Ovary (tissue), 9 donors: ENCODE data around the gene TTC29. TPM values are rescaled to one million over a fixed set of nuclear protein-coding genes. Genes with fewer than 3 reads are reported as not detected.

ENCODE experiments used
- DNase-seq, 5 donors: peaks; one replicate each; pipeline ENCODE4 v3.0.0-alpha.2; 2019 to 2020
- H3K27ac ChIP-seq, 2 donors: fragments of 200-600 bp; one replicate each; pipeline versions ENCODE4 v1.5.1 to v1.8.0; 2019 to 2022
- H3K27me3 ChIP-seq: fragments of 200-600 bp; one replicate; pipeline ENCODE4 v1.8.0; 2022
- H3K36me3 ChIP-seq: fragments of 200-600 bp; sonication (generic); one replicate; pipeline ENCODE4 v1.5.1; 2019
- H3K4me1 ChIP-seq: one replicate; pipeline ENCODE4 v1.8.1; 2013; ENCODE audit warnings: mild to moderate bottlenecking, moderate library complexity; ENCODE audit not compliant: insufficient read depth
- H3K4me3 ChIP-seq: fragments of 200-600 bp; sonication (generic); one replicate; pipeline ENCODE4 v1.5.1; 2017
- H3K9me3 ChIP-seq, 2 donors: fragments of 200-600 bp in 1 of 2; sonication (generic) in 1 of 2; one replicate each; pipeline versions ENCODE4 v1.5.1 to v1.8.1; 2013 to 2019; ENCODE audit warnings: mild to moderate bottlenecking in 1 of 2, moderate library complexity in 1 of 2
- CTCF ChIP-seq, 3 donors: fragments of 450-650 bp in 2 of 3; fragments of 200-600 bp in 1 of 3; IDR thresholded peaks; one replicate each; pipeline versions ENCODE4 v1.5.1 to v1.8.0; 2016 to 2022; ENCODE audit warnings: antibody characterized with exemption in 3 of 3, mild to moderate bottlenecking in 1 of 3
- EP300 ChIP-seq: sonication (generic); formaldehyde crosslinking; IDR thresholded peaks from one replicate; pipeline ENCODE4 v1.6.1; 2017; ENCODE audit warnings: antibody characterized with exemption
- POLR2A ChIP-seq: fragments of 450-650 bp; IDR thresholded peaks from one replicate; pipeline ENCODE4 v1.6.1; 2017; ENCODE audit warnings: antibody characterized with exemption, mild to moderate bottlenecking, moderate library complexity
- whole genome bisulfite sequencing, 3 donors: extraction: QIAGEN DNeasy Blood & Tissue Kit in 1 of 3; methylation state at CpG; one replicate each; pipeline versions ENCODE4 v1.1.5 to v1.1.7; 2013 to 2017; 5-methylcytosine and 5-hydroxymethylcytosine counted together
- intact Hi-C, 4 donors: fragments of 100-400 bp; cut with DNase I; formaldehyde crosslinking; loops; one replicate each; pipeline versions ENCODE4 v1.11.0 to v1.15.1; 2022 to 2023
- polyA plus RNA-seq, 2 donors: library from polyadenylated mRNA; stranded (reverse); fragments of 200-250 nt in 1 of 2; fragments of 350-450 nt in 1 of 2; fragmentation: Illumina TruSeq in 1 of 2; extraction: RNeasy Lipid Tissue Mini Kit (QIAGEN cat#74804) in 1 of 2; gene quantifications; one replicate each; pipeline ENCODE4 v1.2.3, GENCODE V29; 2013 to 2014
- total RNA-seq, 7 donors: library from RNA; depleted of rRNA in 2 of 7; stranded (reverse); fragments of >200 nt in 2 of 7; fragmentation: NEBNext Ultra II Directional in 3 of 7; extraction: Animal tissue kit (Norgen Biotek cat#: 25700) in 3 of 7; gene quantifications; one replicate each; pipeline versions ENCODE4 v1.1.0 to v1.2.4, GENCODE V29; 2016 to 2023
- donor health status: DM: no; HTN: no; CAD: no; lungs with moderate emphysema.
- donor health status: DM: no; HTN: no; CAD: no.
- donor health status: Bipolar disorder and iron deficiency.
- donor health status: DM: yes; HTN: yes; CAD: no.
- donor health status: DM: no; HTN: no; CAD: no.
- donor health status: DM: yes; HTN: yes; CAD: no.

Gene TTC29
- total and polyA plus RNA-seq, 9 donors: 0.07 to 7.8 (median 0.67) TPM; not detected in 3

- 37 to 44% (median 44%) methylated on average over 1 of the region's 1 CpG for WGBS, 3 donors
- no peak for DNase-seq
Measured at GRCh38 chr4:146975527-146975926, 29.9 kb upstream of the TTC29 start.

GRCh38 chr4:146975036-146975435, 29.4 kb upstream of the TTC29 start:
- no peaks in the 10 kb centered on the region for H3K27me3 ChIP-seq
- no peaks in the 10 kb centered on the region for H3K36me3 ChIP-seq
- no peak for TF ChIP-seq POLR2A
- TF ChIP-seq CTCF (IDR thresholded peaks at IDR 0.05): no peak
- no peak for TF ChIP-seq EP300
- no peaks in the 10 kb centered on the region for H3K9me3 ChIP-seq
- WGBS, 3 donors: 87 to 92% (median 88%) methylated on average over 3 of the region's 3 CpGs
- no peak overlapping the region for H3K4me3 ChIP-seq
- no peak for DNase-seq
- intact Hi-C loops: no loop called here
- H3K27ac ChIP-seq: no peak overlapping the region
- no peaks in the 10 kb centered on the region for H3K4me1 ChIP-seq

More at GRCh38 chr4:146975527-146975926, 29.9 kb upstream of the TTC29 start:
- Histone ChIP-seq H3K36me3 (no peaks in the 10 kb centered on the region), H3K9me3 (no peaks in the 10 kb centered on the region), H3K4me1 (no peaks in the 10 kb centered on the region), H3K27ac (no peak overlapping the region), H3K27me3 (no peaks in the 10 kb centered on the region), H3K4me3 (no peak overlapping the region)
- TF ChIP-seq CTCF (IDR thresholded peaks at IDR 0.05) (no peak), POLR2A (no peak)
- intact Hi-C loops: no loop called here

- no peak for TF ChIP-seq CTCF (IDR thresholded peaks at IDR 0.05)
- no peak for TF ChIP-seq EP300
- TF ChIP-seq POLR2A: no peak
Measured at GRCh38 chr4:146972036-146972435, 26.4 kb upstream of the TTC29 start.

GRCh38 chr4:146969126-146969525, 23.5 kb upstream of the TTC29 start:
- Histone ChIP-seq H3K36me3 (no peaks in the 10 kb centered on the region), H3K9me3 (peaks cover 0 to 6% of the 10 kb centered on the region in 2 donors), H3K4me3 (no peak overlapping the region), H3K27me3 (no peaks in the 10 kb centered on the region), H3K4me1 (no peaks in the 10 kb centered on the region), H3K27ac (no peak overlapping the region)
- TF ChIP-seq EP300 (no peak), POLR2A (no peak), CTCF (IDR thresholded peaks at IDR 0.05) (no peak)
- 64 to 88% (median 80%) methylated on average over 1 of the region's 1 CpG for WGBS, 3 donors
- no peak for DNase-seq
- intact Hi-C loops: no loop called here

More at GRCh38 chr4:146972036-146972435, 26.4 kb upstream of the TTC29 start:
- intact Hi-C loops: no loop called here
- no peaks in the 10 kb centered on the region for H3K27me3 ChIP-seq
- peaks cover 0 to 4% of the 10 kb centered on the region in 2 donors for H3K9me3 ChIP-seq
- no peaks in the 10 kb centered on the region for H3K36me3 ChIP-seq
- no peak for DNase-seq
- H3K27ac ChIP-seq: no peak overlapping the region
- WGBS, 3 donors: 74 to 85% (median 80%) methylated on average over 5 of the region's 5 CpGs
- no peak overlapping the region for H3K4me3 ChIP-seq
- no peaks in the 10 kb centered on the region for H3K4me1 ChIP-seq

DNA sequence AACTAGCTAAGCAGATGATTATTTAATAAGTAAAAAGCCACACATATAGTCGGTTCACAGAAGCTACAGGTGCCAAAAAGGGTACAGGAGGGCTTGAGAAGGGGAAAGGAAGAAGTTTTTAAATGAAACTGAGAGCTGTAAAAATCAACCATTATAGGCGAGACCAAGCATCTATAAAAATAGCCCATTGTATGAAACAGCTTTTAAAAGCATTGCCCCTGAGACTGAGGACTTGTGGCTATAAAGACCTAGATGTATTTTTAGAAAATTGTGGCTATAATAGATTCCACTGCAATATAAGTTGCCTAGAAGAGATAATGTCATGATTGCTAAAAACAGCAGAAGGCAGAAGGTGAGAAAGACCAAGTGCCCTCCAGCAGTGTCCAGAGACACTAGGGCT, 15.0 kb upstream of the TTC29 start:
- H3K4me3 ChIP-seq: no peak overlapping the region
- H3K9me3 ChIP-seq: no peaks in the 10 kb centered on the region
- intact Hi-C loops: no loop called here
- no peaks in the 10 kb centered on the region for H3K27me3 ChIP-seq
- WGBS, 3 donors: 49 to 59% (median 56%) methylated on average over 2 of the region's 2 CpGs
- TF ChIP-seq CTCF (IDR thresholded peaks at IDR 0.05): no peak
- TF ChIP-seq POLR2A: no peak
- TF ChIP-seq EP300: no peak
- H3K4me1 ChIP-seq: no peaks in the 10 kb centered on the region
- no peak overlapping the region for H3K27ac ChIP-seq
- H3K36me3 ChIP-seq: no peaks in the 10 kb centered on the region
- no peak for DNase-seq
